Panc1 (cell line): ENCODE data around the gene MAFG. TPM values are rescaled to one million over a fixed set of nuclear protein-coding genes. Genes with fewer than 3 reads are reported as not detected.
A peak's percentile ranks its signal among the peaks of the same experiment; 100 is the strongest.

Source experiments
- ATAC-seq: fragments of 200-7000 bp; cut with Tn5 transposase; 2 replicates; pipeline ENCODE4 v1.9.1; 2020; ENCODE audit warnings: mild to moderate bottlenecking, moderate library complexity
- BruUV-seq: library from RNA; stranded (reverse); fragments of 400-500 nt; replicated peaks from 2 replicates; lab custom pipeline; 2021; lab: Mats Ljungman, UMichigan
- CTCF ChIA-PET: fragments of 300-600 bp; sonication (Branson Sonifier 250); formaldehyde crosslinking; loops from one replicate; lab custom pipeline; 2022; ENCODE audit warnings: antibody characterized with exemption; lab: Charles Lee
- POLR2A ChIA-PET: fragments of 300-600 bp; sonication (Branson Sonifier 250); formaldehyde crosslinking; loops from one replicate; lab custom pipeline; 2022; ENCODE audit warnings: antibody characterized with exemption; lab: Charles Lee
- DNase-seq: peaks from one replicate; pipeline ENCODE4 v3.0.0-alpha.2; 2010; ENCODE audit warnings: low read depth, low spot score
- H3K27ac ChIP-seq: 2 replicates; pipeline ENCODE4 v1.5.1; 2011; ENCODE audit warnings: mild to moderate bottlenecking, low read length, inconsistent platforms
- H3K27me3 ChIP-seq: fragments of 200-500 bp; sonication (Bioruptor generic); 2 replicates; pipeline ENCODE4 v1.6.0; 2014; ENCODE audit warnings: low read length, inconsistent platforms; ENCODE audit not compliant: control insufficient read depth, insufficient read depth
- H3K36me3 ChIP-seq: fragments of 200-500 bp; sonication (Bioruptor generic); 2 replicates; pipeline ENCODE4 v1.5.1; 2014; ENCODE audit warnings: inconsistent platforms, mild to moderate bottlenecking, low read length, moderate library complexity; ENCODE audit not compliant: control insufficient read depth, insufficient read depth
- H3K4me1 ChIP-seq: 2 replicates; pipeline ENCODE4 v1.5.1; 2011; ENCODE audit warnings: inconsistent platforms, mild to moderate bottlenecking, low read length, moderate library complexity; ENCODE audit not compliant: control insufficient read depth, insufficient read depth
- H3K4me3 ChIP-seq, 2 experiments: 2 replicates each; pipeline ENCODE4 v1.5.1; 2011 to 2012; ENCODE audit warnings: low read depth in 2 of 2, low read length in 2 of 2, mild to moderate bottlenecking in 2 of 2, inconsistent platforms in 1 of 2, moderate library complexity in 1 of 2
- H3K9me3 ChIP-seq: fragments of 200-500 bp; sonication (Bioruptor generic); 2 replicates; pipeline ENCODE4 v1.5.1; 2014; ENCODE audit warnings: low read depth, mild to moderate bottlenecking, inconsistent platforms, low read length, moderate library complexity; ENCODE audit not compliant: control insufficient read depth, insufficient read depth
- CTCF ChIP-seq: fragments of 450-650 bp; IDR thresholded peaks from 2 replicates; pipeline ENCODE4 v1.5.1; 2017; ENCODE audit warnings: mild to moderate bottlenecking
- POLR2AphosphoS5 ChIP-seq: IDR thresholded peaks from 2 replicates; pipeline ENCODE4 v1.6.1; 2012; ENCODE audit warnings: mild to moderate bottlenecking, low read depth, low read length, moderate library complexity
- REST ChIP-seq, 2 experiments: IDR thresholded peaks; 2 replicates each; pipeline ENCODE4 v1.6.1; 2011 to 2012; ENCODE audit warnings: low read depth in 2 of 2, control low read depth in 1 of 2, low read length in 1 of 2, mild to moderate bottlenecking in 1 of 2, moderate library complexity in 1 of 2; ENCODE audit not compliant: insufficient read depth in 1 of 2
- SIN3A ChIP-seq: IDR thresholded peaks from 2 replicates; pipeline ENCODE4 v1.6.1; 2012; ENCODE audit warnings: low read depth, mild to moderate bottlenecking, low read length, moderate library complexity, borderline replicate concordance; ENCODE audit not compliant: insufficient read depth
- TCF7L2 ChIP-seq: IDR thresholded peaks from 2 replicates; pipeline ENCODE4 v1.6.1; 2011; ENCODE audit warnings: mild to moderate bottlenecking, low read depth, low read length, inconsistent platforms
- in situ Hi-C: cut with HindIII; loops from 2 replicates; pipeline ENCODE4 v1.10.0; 2016; ENCODE audit warnings: low sequenced_read_pairs, low pct_unique_long_range_greater_than_20kb
- intact Hi-C: fragments of 100-400 bp; cut with micrococcal nuclease; formaldehyde crosslinking; loops from one replicate; pipeline ENCODE4 v1.10.0; 2022; ENCODE audit not compliant: unreplicated experiment
- total RNA-seq: library from RNA; stranded (reverse); gene quantifications from one replicate; pipeline ENCODE4 v1.2.1, GENCODE V29; 2021; ENCODE audit not compliant: unreplicated experiment

MAFG gene
- total RNA-seq, 1 experiment from 2014 or later: 57.0 TPM

GRCh38 chr17:81871387-81872230 lies 55.9 kb downstream of the MAFG start:
- DNase-seq: no peak
- POLR2A ChIA-PET: no interaction called here
- Histone ChIP-seq H3K27me3 (no peaks in the 10 kb centered on the region), H3K27ac (peak overlapping the region; percentile 97), H3K4me3 (peak overlapping the region; percentile 77 to 86), H3K9me3 (no peaks in the 10 kb centered on the region), H3K4me1 (peaks cover 41% of the 10 kb centered on the region), H3K36me3 (peaks cover 9% of the 10 kb centered on the region; the same call in 1 of the 2 replicates)
- ATAC-seq: no peak
- in situ Hi-C loops (no loop called here), intact Hi-C loops (no loop called here)
- no peak; the same call in 1 of the 2 replicates for TF ChIP-seq CTCF
- TF ChIP-seq REST (IDR thresholded peaks at IDR 0.05; ENCODE audit: insufficient read depth in 1 of 2, low read depth in 2 of 2, low read length in 1 of 2): 0 out of 4 replicates have a peak, but pooled peaks of 1 of the 2 experiments have one; percentile 12
- peak; percentile 0; the same call in 1 of the 2 replicates for TF ChIP-seq SIN3A
- no peak for TF ChIP-seq TCF7L2
- peak; percentile 80 for TF ChIP-seq POLR2AphosphoS5
- BruUV-seq: no TSS peak
- CTCF ChIA-PET: no interaction called here

GRCh38 chr17:81870981-81871386 lies 56.6 kb downstream of the MAFG start, which contains the start of gene ARHGDIA:
TSS of gene ARHGDIA (minus strand) at chr17:81871337. CDS start at chr17:81869930, 1,407 bp downstream.
- Histone ChIP-seq H3K27ac (peak within 1 kb of the TSS; percentile 98), H3K4me3 (peak within 1 kb of the TSS; percentile 77 to 93), H3K9me3 (no peaks in the 10 kb centered on the region), H3K4me1 (peaks cover 47% of the 10 kb centered on the region), H3K36me3 (peaks cover 9% of the 10 kb centered on the region; the same call in 1 of the 2 replicates), H3K27me3 (no peaks in the 10 kb centered on the region)
- DNase-seq (no peak), ATAC-seq (peak; percentile 31)
- no TSS peak for BruUV-seq
- ChIA-PET POLR2A (interaction anchor here (0.6 kb wide), 1 partner anchor 1241 kb away, joined by 3 read pairs; no protein-coding TSS in a partner anchor), CTCF (no interaction called here)
- in situ Hi-C loops (no loop called here), intact Hi-C loops (no loop called here)
- TF ChIP-seq POLR2AphosphoS5: no peak
- TF ChIP-seq SIN3A: 0 out of 2 replicates have a peak, but pooled peaks have one; percentile 49
